HepG2 (cell line): ENCODE results near the gene UGP2. TPM values are rescaled to one million over a fixed set of nuclear protein-coding genes. Genes with fewer than 3 reads are reported as not detected.

Experiments
- ATAC-seq: fragments of 200-7000 bp; cut with Tn5 transposase; 3 replicates; pipeline ENCODE4 v1.9.1; 2020; ENCODE audit warnings: mild to moderate bottlenecking, moderate library complexity
- BruUV-seq: library from RNA; stranded (reverse); fragments of 400-500 nt; replicated peaks from 2 replicates; lab custom pipeline; 2021; lab: Mats Ljungman, UMichigan
- CTCF ChIA-PET: fragments of 300-600 bp; formaldehyde crosslinking; extraction: SDS; loops from one replicate; lab custom pipeline; 2021; ENCODE audit warnings: low total read pairs, inconsistent platforms, low intra/inter-chr PET ratio; lab: Yijun Ruan, JAX
- POLR2A ChIA-PET: fragments of 350-600 bp; sonication (Branson Sonifier 250); formaldehyde crosslinking; loops from one replicate; lab custom pipeline; 2020; ENCODE audit warnings: antibody characterized with exemption, inconsistent platforms; lab: Yijun Ruan, JAX
- DNase-seq: peaks from one replicate; pipeline ENCODE4 v3.0.0-alpha.2; 2015; ENCODE audit warnings: low spot score
- FAIRE-seq: peaks from 3 replicates; lab custom pipeline; 2011; peaks lifted over from hg19 to GRCh38; lab: Jason Lieb, UNC
- H2AFZ ChIP-seq: one replicate; pipeline ENCODE4 v1.6.1; 2011; ENCODE audit warnings: low read length, inconsistent platforms
- H3K27ac ChIP-seq: fragments of 300-600 bp; 3 replicates; pipeline ENCODE4 v1.8.0; 2011; ENCODE audit warnings: mixed run types, mild to moderate bottlenecking, mixed read lengths, low read length, inconsistent platforms; ENCODE audit not compliant: insufficient read depth; ENCODE audit errors: extremely low read length
- H3K27me3 ChIP-seq, 2 experiments: fragments of 200-600 bp in 1 of 2; 2 replicates in 1 of 2; 3 replicates in 1 of 2; pipeline versions ENCODE4 v1.6.0 to v1.8.0; 2011; ENCODE audit warnings: low read length in 2 of 2, mild to moderate bottlenecking in 2 of 2, moderate library complexity in 2 of 2, inconsistent platforms in 1 of 2; ENCODE audit not compliant: insufficient read depth in 2 of 2, control insufficient read depth in 1 of 2
- H3K36me3 ChIP-seq, 2 experiments: fragments of 200-600 bp in 1 of 2; replicated peaks in 1 of 2; 2 replicates in 1 of 2; 3 replicates in 1 of 2; pipeline versions ENCODE4 v1.5.1 to v1.8.0; 2011; ENCODE audit warnings: low read length in 2 of 2, inconsistent platforms in 1 of 2; ENCODE audit not compliant: insufficient read depth in 2 of 2, control insufficient read depth in 1 of 2
- H3K4me1 ChIP-seq: 2 replicates; pipeline ENCODE4 v1.5.1; 2012; ENCODE audit warnings: low read length, inconsistent platforms; ENCODE audit not compliant: insufficient read depth
- H3K4me2 ChIP-seq: 2 replicates; pipeline ENCODE4 v1.6.0; 2011; ENCODE audit warnings: low read depth, low read length, inconsistent platforms
- H3K4me3 ChIP-seq, 3 experiments: fragments of 200-600 bp in 1 of 3; sonication (generic), shearing (Covaris generic) in 1 of 3; replicated peaks in 1 of 3; 2 replicates each; pipeline ENCODE4 v1.5.1; 2011 to 2016; ENCODE audit warnings: low read length in 3 of 3, inconsistent platforms in 2 of 3, low read depth in 2 of 3, mild to moderate bottlenecking in 2 of 3, control low read depth in 1 of 3, mixed read lengths in 1 of 3; ENCODE audit not compliant: insufficient read depth in 1 of 3
- H3K79me2 ChIP-seq: one replicate; pipeline ENCODE4 v1.6.1; 2011; ENCODE audit warnings: low read length, inconsistent platforms; ENCODE audit not compliant: insufficient read depth
- H3K9ac ChIP-seq: 2 replicates; pipeline ENCODE4 v1.6.0; 2011; ENCODE audit warnings: mild to moderate bottlenecking, low read depth, low read length, inconsistent platforms; ENCODE audit not compliant: insufficient read depth
- H3K9me3 ChIP-seq: 2 replicates; pipeline ENCODE4 v1.5.1; 2012; ENCODE audit warnings: mild to moderate bottlenecking, low read length
- H4K20me1 ChIP-seq: 2 replicates; pipeline ENCODE4 v1.6.0; 2011; ENCODE audit warnings: inconsistent platforms, mild to moderate bottlenecking, low read length, moderate library complexity; ENCODE audit not compliant: insufficient read depth
- CTCF ChIP-seq: sonication (generic); formaldehyde crosslinking; IDR thresholded peaks from 2 replicates; pipeline ENCODE4 v1.5.0; 2020; ENCODE audit warnings: mild to moderate bottlenecking, missing genetic modification reagents, moderate library complexity
- ELF3 ChIP-seq: IDR thresholded peaks from 2 replicates; pipeline ENCODE4 v1.6.1; 2016; ENCODE audit warnings: missing genetic modification reagents, missing compliant biosample characterization
- HOXA9 ChIP-seq: sonication (generic); formaldehyde crosslinking; IDR thresholded peaks from 2 replicates; pipeline ENCODE4 v1.8.1; 2022; ENCODE audit warnings: missing genetic modification reagents, mild to moderate bottlenecking, moderate library complexity, borderline replicate concordance
- HOXD1 ChIP-seq: sonication (generic); formaldehyde crosslinking; IDR thresholded peaks from 2 replicates; pipeline ENCODE4 v1.5.0; 2020; ENCODE audit warnings: missing genetic modification reagents
- ISL2 ChIP-seq: sonication (generic); formaldehyde crosslinking; IDR thresholded peaks from 2 replicates; pipeline ENCODE4 v1.5.0; 2020; ENCODE audit warnings: missing genetic modification reagents
- KDM4B ChIP-seq: sonication (generic); formaldehyde crosslinking; IDR thresholded peaks from 2 replicates; pipeline ENCODE4 v1.4.0; 2020; ENCODE audit warnings: missing genetic modification reagents
- MAFF ChIP-seq: IDR thresholded peaks from 2 replicates; pipeline ENCODE4 v1.6.1; 2011; ENCODE audit warnings: low read depth, low read length, improper control_type of control experiment
- POLR2A ChIP-seq, 2 experiments: IDR thresholded peaks; 2 replicates each; pipeline ENCODE4 v1.6.1; 2011; ENCODE audit warnings: low read depth in 2 of 2, low read length in 2 of 2, mild to moderate bottlenecking in 1 of 2, moderate library complexity in 1 of 2; ENCODE audit not compliant: insufficient read depth in 1 of 2
- RBM22 ChIP-seq: fragments of 200-400 bp; formaldehyde crosslinking; optimal IDR thresholded peaks from 2 replicates; pipeline ENCODE3; 2017; ENCODE audit warnings: mild to moderate bottlenecking, low read length, moderate library complexity
- SIX4 ChIP-seq: sonication (generic); formaldehyde crosslinking; IDR thresholded peaks from 2 replicates; pipeline ENCODE4 v1.4.0; 2020; ENCODE audit warnings: missing genetic modification reagents
- SNAI1 ChIP-seq: sonication (generic); formaldehyde crosslinking; IDR thresholded peaks from 2 replicates; pipeline ENCODE4 v1.5.0; 2020; ENCODE audit warnings: mild to moderate bottlenecking, missing genetic modification reagents, borderline replicate concordance
- ZNF451 ChIP-seq: sonication (generic); formaldehyde crosslinking; IDR thresholded peaks from 2 replicates; pipeline ENCODE4 v1.5.0; 2020; ENCODE audit warnings: mild to moderate bottlenecking, missing genetic modification reagents
- ZNF562 ChIP-seq: sonication (generic); formaldehyde crosslinking; IDR thresholded peaks from 2 replicates; pipeline ENCODE4 v1.8.0; 2022; ENCODE audit warnings: missing genetic modification reagents, borderline replicate concordance
- ZNF766 ChIP-seq: sonication (generic); formaldehyde crosslinking; IDR thresholded peaks from 2 replicates; pipeline ENCODE4 v1.5.0; 2020; ENCODE audit warnings: missing genetic modification reagents, borderline replicate concordance
- WGBS: methylation state at CpG from one replicate; pipeline ENCODE4 v1.1.6; 2017; ENCODE audit warnings: low lambda C conversion rate; 5-methylcytosine and 5-hydroxymethylcytosine counted together
- in situ Hi-C: cut with HindIII; loops from 2 replicates; pipeline ENCODE4 v1.10.0; 2017; ENCODE audit warnings: low pct_unique_long_range_greater_than_20kb; ENCODE audit not compliant: extremely low pct_ligation_motif_present
- intact Hi-C: fragments of 100-400 bp; cut with micrococcal nuclease; formaldehyde crosslinking; loops from one replicate; pipeline ENCODE4 v1.10.0; 2022; ENCODE audit not compliant: unreplicated experiment
- polyA plus RNA-seq, 8 experiments: library from polyadenylated mRNA; depleted of rRNA in 3 of 8; stranded (reverse) in 7 of 8; unstranded in 1 of 8; fragments of >200 nt; fragmentation: Illumina TruSeq in 4 of 8; extraction: Trizol in 4 of 8; gene quantifications; 2 replicates each; pipeline versions ENCODE4 v1.2.1 to v1.2.3, GENCODE V29; 2011 to 2016; ENCODE audit warnings: low read depth in 4 of 8, missing spikeins in 1 of 8, mixed read lengths in 1 of 8; ENCODE audit not compliant: insufficient read depth in 1 of 8
- total RNA-seq, 5 experiments: library from RNA; depleted of rRNA; stranded (reverse); fragments of >200 nt; fragmentation: Illumina TruSeq; extraction: Trizol; gene quantifications; 2 replicates each; pipeline ENCODE4 v1.2.3, GENCODE V29; 2016; ENCODE audit warnings: low read depth in 1 of 5

UGP2 gene
- total and polyA plus RNA-seq, 2 of the 13 experiments (the other 11 are each of a cell fraction or from before 2014, with no cell fraction given), result 96.0 to 134 TPM

- Histone ChIP-seq H3K79me2 (peaks cover 27% of the 10 kb centered on the region), H4K20me1 (peaks cover 14% of the 10 kb centered on the region), H3K27ac (no peak overlapping the region), H3K4me1 (peaks cover 32% of the 10 kb centered on the region), H3K36me3 (peaks cover 4 to 63% of the 10 kb centered on the region in 2 experiments), H3K9ac (no peak overlapping the region), H3K9me3 (no peaks in the 10 kb centered on the region), H2AFZ (no peak overlapping the region), H3K27me3 (no peaks in the 10 kb centered on the region), H3K4me3 (no peak overlapping the region), H3K4me2 (no peak overlapping the region)
- BruUV-seq, result no TSS peak
- TF ChIP-seq POLR2A (IDR thresholded peaks at IDR 0.05; ENCODE audit: insufficient read depth in 1 of 2, low read depth in 2 of 2, low read length in 2 of 2), result peak in 1 of 2 experiments; percentile 31; a peak in 1 of 4 replicates
- no peak for TF ChIP-seq ZNF562
- TF ChIP-seq ISL2 (CRISPR knock-in tag), result no peak
- in situ Hi-C loops, result loop anchor here (10.0 kb wide), 1 partner anchor 278 kb away; no protein-coding TSS in a partner anchor
- ChIA-PET POLR2A (no interaction called here), CTCF (no interaction called here)
- ATAC-seq (no peak), DNase-seq (no peak), FAIRE-seq (no peak)
- intact Hi-C loops, result no loop called here
- 98% methylated on average over 6 of the region's 6 CpGs for WGBS
Observed at GRCh38 chr2:63872571-63873328, 31.1 kb downstream of the UGP2 start.

DNA sequence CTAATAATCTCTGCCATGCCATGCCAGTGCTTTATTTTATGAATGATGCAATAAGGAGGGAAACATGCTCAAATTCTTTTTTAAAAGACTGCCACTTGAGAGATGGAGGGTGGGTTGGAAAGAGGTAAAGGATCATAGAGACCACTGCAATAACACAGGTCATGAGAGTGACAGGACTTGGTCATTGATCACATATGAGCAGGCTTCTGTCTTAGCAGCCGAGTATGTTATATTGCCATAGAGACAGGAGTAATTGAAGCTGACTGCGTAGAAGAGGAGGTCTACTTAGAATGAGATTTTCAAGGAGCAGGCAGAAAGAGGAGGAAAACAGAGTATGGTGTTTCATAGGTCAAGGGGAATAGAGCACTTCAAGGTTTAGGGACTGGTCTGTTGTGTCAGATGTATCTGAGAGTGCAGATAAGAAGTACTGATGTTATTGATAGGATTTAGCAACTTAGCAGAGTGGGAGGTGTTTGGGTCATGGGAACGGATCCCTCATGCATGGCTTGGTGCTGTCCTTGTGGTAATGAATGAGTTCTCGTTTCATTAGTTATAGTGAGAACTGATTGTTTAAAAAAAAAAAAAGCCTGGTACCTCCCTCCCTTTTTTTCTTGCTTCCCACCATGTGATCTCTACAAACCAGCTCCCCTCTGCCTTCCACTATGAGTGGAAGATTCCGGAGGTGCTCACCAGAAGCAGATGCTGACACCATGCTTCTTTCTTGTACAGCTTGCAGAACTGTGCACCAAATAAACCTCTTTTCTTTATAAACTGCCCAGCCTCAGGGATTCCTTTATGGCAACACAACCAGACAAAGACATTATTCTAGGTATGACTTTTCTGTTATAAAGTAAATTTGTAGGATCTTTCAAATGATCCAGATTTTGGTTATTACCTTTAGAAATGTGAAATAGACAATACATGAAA, 32.8 kb downstream of the UGP2 start:
- Histone ChIP-seq H2AFZ (no peak overlapping the region), H3K27ac (no peak overlapping the region), H3K36me3 (peaks cover 3 to 57% of the 10 kb centered on the region in 2 experiments), H4K20me1 (peaks cover 14% of the 10 kb centered on the region; the same call in 1 of the 2 replicates), H3K79me2 (peaks cover 31% of the 10 kb centered on the region), H3K4me2 (no peak overlapping the region), H3K9ac (no peak overlapping the region), H3K27me3 (no peaks in the 10 kb centered on the region), H3K4me1 (peaks cover 36% of the 10 kb centered on the region), H3K9me3 (no peaks in the 10 kb centered on the region), H3K4me3 (no peak overlapping the region)
- WGBS, result 93% methylated on average over 5 of the region's 5 CpGs
- in situ Hi-C loops (loop anchor here (10.0 kb wide), 1 partner anchor 280 kb away; no protein-coding TSS in a partner anchor), intact Hi-C loops (no loop called here)
- DNase-seq (no peak), ATAC-seq (no peak), FAIRE-seq (no peak)
- ChIA-PET CTCF (no interaction called here), POLR2A (interaction anchor here (1.0 kb wide), 1 partner anchor 33 kb away, joined by 3 read pairs; the partner anchor contains the start of gene UGP2)
- no TSS peak for BruUV-seq
- no peak for TF ChIP-seq HOXD1 (CRISPR knock-in tag)
- no peak for TF ChIP-seq MAFF
- TF ChIP-seq SIX4 (CRISPR knock-in tag), result no peak
- peak; percentile 64; the same call in 1 of the 2 replicates for TF ChIP-seq ZNF766
- no peak for TF ChIP-seq HOXA9 (CRISPR knock-in tag)
- TF ChIP-seq CTCF (CRISPR knock-in tag), result no peak
- TF ChIP-seq ELF3 (CRISPR knock-in tag), result no peak
- TF ChIP-seq RBM22, result peak; percentile 53
- TF ChIP-seq SNAI1 (CRISPR knock-in tag), result no peak
- no peak for TF ChIP-seq ZNF451 (CRISPR knock-in tag)
- no peak for TF ChIP-seq KDM4B
